HG03469 (cell line): Measurements from ENCODE around the gene FAM234A.

Experiments
- ATAC-seq: cut with Tn5 transposase; IDR thresholded peaks from one replicate; pipeline ENCODE4 v1.9.1; 2021; ENCODE audit warnings: mild to moderate bottlenecking, moderate library complexity, moderate number of reproducible peaks; ENCODE audit not compliant: unreplicated experiment

The FAM234A gene

DNA sequence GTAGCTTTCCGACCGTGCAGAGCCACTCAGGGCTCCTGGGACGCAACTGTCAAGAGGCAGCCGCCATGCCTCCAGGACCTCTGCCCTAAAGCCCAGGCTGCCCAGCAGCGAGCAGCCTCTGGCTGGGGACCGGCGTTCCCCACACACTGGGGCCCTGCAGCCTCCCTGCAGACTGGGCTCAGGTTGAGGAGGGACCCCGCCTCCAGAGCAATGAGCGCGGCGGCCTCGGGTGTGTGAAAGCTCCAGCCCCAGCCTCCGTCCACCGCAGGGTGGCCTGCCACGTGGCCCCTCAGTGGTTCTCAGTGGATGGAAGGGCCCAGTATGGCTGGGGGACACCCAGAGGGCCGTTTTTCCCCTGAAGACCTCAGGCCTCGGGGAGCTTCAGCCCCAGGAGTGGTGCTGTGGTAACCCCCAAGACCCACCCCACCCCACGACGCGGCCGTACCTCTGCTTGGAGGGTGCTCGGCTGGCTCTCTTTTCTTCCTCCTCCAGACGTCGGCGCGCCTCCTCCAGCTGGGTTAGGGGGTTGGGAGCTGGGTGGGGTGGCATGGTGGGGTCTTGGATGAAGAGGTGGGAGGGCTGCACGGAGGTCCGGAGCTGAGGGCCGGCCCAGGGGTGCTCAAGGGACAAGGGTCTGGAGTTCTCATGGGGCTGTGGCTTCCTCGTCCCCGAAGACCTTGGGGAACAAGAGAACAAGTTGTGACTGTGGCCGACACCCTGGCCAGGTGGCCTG lies 58.6 kb downstream of the FAM234A start:
- no peak for ATAC-seq

DNA sequence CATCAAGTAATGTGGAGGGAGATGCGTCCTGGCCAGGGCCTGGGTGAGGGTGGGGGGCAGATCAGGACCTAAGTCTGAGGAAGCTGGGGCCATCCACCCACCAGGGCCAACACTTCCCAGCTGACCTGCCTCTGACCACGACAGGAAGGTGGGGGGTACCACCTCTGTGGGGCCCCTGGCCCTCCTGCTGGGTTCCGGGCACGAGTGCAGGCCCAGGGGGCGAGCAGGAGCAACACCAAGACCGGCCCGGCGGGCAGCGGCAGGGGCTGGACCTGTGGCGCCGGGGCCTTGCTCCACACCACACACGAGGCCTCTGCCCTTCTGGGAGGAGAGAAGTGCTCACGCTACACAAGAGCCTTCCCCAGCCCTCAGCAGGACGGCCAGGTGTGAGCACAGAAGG lies 61.7 kb downstream of the FAM234A start:
- ATAC-seq = no peak

DNA sequence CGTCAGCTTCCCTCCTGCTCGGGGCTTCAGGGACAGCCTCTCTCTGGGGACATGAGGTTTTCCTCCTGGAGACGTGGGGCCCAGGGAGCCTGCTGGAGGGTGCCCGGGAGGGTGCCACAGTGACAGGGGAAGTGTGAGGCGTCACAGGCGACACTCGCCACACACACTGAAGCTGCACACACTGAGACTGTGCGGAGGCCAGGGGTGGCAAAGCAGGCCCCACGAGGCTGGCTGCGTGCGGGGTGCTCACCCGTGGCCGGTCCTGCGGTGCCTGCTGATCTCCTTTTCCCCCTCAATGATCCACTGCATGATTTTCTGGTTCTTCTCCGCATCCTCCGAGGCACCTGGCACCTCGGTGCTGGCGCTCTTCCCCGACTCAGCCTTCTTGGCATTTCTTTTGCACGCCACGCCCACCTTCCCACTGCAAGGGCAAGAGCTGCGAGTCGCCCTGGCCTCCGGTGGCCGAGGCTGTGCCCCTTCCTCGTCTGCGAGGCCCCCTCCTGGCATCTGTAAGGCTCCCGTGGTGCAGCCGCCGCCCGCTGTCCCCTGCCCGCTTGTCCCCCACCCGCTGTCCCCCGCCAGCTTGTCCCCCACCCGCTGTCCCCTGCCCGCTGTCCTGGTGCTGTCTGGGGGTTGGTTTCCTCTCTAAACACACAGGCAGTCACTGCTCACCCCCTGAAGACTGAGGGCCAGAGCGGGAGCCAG lies 62.3 kb downstream of the FAM234A start:
- no peak for ATAC-seq

DNA sequence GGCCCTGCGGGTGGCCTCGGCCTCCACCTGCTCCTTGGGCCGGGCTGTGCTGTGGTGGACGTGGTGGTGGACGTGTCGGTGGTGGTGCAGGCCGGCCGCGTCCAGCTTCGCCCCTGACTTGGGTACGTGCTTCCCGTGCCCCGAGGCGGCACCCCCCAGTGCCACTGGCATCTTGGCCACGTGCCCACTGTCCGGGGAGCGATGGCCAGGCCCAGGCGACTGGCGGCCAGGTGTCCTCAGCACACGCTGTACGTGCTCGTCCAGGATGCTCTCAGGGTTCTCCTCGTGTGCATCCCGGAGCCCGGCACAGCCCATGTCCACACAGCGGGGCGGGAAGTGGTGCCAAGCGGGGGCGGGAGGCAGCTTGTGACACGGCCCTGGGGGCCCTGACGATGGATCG lies 63.2 kb downstream of the FAM234A start:
- no peak for ATAC-seq

DNA sequence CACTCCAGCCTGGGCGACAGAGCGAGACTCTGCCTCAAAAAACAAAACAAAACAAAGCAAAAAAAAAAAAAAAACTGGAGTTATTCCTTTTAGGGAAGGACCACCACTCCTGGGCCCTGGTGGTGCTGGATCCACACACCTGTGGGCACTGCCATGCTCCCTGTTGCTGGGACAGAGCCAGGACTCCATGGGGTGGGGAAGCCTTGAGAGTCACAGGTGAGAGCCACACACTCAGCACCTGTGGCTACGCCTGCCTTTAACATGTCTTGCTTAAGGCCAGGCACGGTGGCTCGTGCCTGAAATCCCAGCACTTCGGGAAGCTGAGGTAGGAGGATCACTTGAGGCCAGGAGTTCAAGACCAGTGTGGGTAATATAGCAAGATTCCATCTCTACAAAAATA lies 66.6 kb downstream of the FAM234A start:
- no peak for ATAC-seq

DNA sequence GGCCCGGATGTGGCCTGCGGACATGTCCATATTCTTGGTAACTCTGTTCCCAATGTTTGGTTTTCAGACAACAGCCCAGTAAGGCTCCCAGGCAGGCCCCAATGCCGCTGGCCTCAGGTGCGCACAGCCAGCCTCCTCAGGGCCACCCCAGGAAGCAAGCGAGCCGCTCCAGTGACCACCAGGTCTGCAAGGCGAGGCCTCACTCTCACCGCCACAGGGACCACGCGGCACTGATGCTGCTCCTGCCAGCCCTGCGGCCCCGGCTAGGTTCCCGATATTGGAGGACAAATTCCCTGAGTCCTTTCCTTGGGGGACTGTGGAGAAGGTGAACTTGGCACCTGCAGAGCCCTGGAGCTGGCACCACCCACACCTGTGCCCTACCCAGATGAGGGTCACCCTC lies 67.3 kb downstream of the FAM234A start:
- no peak for ATAC-seq

DNA sequence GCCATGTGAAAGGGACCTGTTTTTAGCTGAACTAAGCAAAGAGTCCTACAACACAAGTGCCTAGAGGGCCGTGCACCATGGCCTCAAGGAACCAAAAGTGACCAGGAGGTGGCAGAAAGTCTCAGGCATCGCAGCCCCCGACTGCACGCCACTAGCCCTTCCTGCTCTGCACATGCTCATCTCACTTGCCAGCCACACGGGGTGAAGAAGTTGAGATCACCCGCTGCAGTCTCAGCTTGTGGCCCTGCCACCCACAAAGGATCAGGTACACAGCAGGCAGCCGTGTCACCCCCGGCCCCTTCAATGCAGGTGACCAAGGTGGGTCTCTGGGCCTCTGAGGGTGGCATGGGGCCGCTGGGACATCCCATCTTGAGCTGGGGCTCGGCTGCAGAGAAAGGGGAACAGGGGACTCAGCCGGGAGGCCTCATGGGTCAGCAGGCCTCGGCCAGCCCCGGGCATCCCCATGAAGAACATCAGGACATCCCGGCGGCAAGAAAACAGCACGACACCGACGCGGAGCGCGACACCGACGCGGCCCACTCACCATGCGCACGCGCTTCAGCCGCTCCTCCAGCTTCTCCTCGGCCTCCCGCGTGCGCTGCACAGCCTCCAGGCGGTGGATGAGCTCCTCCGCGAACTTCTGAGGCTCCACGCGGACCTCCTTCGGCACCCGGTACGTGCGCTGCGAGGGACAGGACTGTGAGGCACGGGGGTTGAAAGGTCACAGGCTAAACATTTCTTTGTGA lies 69.3 kb downstream of the FAM234A start:
- ATAC-seq = no peak

DNA sequence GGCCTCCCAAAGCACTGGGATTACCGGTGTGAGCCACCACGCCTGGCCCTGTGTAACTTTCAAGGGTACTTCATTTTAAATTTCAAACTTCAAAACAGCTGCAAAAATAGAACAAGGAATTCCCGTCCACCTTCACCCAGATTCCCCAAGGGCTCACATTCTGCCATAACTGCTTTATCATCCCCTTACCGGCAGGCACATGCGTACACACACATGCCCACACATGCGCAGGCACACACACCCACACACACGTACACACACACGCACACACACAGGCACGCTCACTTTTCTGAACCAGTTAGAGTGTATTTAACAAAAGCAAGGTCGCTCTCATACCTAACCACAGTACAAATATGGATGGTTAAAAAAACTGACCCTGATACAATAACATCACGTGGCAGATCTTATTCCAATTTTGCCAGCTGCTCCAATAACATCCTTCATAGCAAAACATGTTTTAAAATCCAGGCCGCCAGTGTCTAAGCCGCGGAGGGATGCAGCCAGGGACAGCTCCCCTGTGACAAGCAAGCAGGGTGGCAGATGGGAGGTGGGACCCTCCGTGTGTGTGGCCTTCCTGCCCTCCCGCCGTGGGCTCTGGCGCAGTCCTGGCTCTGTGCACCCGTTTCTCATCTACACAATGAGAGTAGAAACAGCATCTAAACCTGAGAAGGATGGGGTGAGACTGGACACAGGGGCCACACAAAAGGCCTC lies 71.5 kb downstream of the FAM234A start:
- ATAC-seq = no peak

DNA sequence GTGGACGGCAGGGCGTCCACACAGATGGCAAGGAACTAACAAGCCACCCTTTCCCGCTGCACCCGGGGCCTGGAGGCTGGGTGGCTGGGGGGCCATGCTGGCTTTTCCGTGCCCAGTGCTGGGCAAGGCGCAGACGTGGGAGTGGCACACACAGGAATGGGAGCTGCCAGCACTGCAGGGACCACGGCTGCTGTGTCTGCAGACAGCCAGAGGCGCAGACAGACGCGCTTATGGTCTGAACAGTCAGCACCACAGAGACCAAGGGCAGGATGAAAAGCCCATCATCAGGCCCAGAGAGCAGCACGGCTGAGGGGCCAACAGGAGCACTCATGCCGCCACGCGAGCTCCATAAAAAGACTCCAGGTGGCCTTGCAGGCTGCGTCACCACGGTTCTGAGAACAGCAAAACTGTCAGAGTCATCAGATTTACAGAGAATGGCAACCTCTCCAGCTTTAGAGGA lies 72.3 kb downstream of the FAM234A start:
- ATAC-seq = no peak

DNA sequence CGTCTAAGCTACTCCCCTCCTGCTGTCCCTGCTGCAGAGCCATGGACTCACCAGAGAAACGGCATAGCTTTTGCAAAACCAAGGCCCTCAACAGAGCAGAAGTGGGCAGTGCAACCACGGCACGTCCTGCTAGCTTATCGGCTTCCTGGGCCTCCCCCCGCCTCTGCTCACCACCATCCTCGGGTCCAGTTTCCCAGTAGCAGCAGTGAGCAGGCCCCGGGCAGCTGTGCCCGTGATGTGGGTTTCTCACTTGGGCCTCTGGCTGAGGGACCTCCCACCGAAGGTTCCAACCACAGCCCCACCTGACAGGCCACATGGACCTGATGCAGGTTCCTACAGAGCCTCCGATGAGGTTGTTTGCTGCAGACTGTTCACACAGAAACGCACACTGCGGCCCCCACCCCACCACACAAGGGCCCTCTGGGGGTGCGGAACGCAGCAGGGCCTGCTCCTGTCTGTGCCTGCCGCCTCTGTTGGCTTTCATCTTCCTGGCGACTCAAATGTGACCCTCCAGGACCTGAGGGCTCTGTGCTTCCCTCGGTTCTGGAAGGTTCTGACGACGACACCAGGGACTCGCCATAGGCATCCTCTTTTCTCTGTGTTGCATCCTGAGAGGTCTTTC lies 73.2 kb downstream of the FAM234A start:
- ATAC-seq = no peak

DNA sequence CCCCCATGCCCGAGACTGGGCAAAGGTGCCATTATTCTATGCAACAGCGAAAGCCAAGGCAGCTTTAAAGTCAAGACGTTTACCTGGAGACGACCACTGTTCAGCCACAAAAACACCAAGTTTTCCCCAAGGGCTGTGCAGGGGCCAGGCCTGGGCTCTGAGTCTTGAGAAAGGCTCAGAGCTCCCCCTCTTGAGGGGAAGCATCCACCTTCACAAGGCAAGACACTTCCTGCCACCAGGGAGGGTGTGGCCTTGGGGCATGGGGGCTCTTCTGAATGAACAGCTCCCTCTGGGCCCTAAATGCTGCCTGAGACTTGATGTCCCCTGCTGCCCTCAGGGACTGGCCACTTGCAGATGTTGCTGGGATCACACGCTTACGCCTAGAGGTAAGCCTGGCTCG lies 74.9 kb downstream of the FAM234A start:
- ATAC-seq = no peak

DNA sequence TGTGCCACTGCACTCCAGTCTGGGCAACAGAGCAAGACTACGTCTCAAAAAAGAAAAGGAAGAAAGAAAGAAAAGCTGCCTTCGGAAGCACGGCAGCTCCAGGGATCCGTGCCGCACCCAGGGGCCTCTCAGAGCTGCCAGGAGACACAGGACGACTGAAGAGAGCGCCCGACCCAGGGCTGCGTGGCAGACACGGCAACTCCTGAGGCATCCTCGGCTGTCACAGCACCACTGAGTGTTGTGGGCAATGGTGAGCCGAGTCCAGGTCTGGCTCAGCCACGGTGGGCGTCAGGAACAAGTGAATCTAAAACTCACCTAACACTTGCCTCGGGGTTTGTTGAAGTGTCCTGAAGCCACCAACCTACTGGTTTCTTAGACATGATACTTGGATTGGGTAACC lies 77.1 kb downstream of the FAM234A start:
- no peak for ATAC-seq

DNA sequence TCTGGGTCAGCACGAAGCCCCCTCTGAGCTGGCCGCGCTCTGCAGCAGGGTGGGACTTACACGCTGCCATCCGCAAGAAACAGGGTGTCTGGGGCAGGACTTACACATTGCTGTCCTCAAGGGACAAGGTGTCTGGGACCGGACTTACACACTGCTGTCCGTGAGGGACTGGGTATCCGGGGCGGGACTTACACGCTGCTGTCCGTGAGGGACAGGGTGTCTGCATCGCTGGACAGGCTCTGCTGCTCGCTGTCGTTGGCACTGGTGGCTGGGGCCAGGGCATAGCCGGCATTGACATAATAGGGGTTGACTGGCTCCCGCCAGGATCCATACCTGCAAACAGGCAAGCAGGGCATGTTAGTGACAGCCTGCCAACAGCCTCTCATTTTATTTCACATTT lies 79.7 kb downstream of the FAM234A start:
- no peak for ATAC-seq

DNA sequence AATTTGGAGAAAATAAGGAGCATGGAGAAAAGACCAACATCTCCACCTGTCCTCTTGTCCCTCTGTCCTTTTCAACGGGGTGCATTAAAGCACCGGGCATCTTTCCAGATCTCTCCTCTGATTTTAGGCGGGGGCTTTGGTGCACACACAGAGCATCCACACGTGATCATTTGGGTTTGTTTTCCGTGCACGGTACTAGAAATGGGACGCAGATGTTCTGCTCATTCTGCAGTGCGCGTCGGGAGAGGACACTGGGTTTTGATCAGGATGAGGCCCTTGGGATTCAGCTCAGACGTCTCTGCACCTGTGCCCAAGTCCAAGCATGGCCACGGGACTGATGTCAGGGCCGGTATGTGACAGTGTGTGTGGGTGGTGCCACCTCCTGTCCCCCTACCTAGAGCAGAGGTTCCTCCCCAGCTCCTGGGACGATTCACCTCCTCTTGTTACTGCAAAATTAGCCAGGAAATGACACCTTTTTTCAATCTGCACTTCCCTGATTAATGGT lies 80.2 kb downstream of the FAM234A start:
- no peak for ATAC-seq
